ENCODE data around the gene ITPR3.

Gene ITPR3

DNA sequence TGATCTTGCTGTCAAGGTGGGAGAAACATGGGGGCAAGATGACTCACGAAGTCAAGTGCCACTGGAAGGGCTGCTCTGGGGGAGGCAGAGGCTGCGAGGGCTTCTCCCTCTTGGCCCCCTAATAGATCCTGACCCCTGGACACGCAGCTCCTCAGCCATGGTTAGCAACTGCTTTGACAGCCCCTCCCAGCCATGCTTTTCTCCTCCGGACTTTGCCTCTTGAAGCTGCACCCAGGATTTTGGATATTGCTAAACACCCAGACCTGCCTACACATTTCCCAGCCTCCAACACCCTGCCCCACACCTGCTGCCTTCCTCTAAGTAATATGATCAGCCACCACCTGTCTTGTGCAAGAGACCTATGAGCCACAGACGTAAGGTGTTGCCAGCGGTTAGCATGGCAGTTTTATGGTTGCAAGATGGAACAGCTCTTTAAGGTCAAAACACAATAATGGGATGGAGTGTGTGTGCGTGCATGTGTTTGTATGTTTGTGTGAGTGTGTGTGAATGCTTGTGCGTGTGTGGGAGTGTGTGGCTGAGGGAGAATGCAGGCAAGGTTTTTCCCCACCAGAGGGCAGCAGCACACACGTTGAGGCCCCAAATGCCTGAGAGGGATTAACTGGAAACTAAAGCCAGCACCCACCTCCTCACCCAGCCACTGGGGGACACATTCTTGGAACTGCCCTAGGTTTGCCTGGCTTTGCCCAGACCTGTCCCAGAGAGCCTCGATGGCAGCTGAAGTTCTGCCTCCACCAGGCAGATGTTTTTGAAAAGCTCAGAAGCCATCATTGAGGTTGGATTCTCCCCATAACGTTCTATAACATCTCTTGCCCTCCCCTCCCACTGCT is 123.1 kb downstream of the ITPR3 start:
- DNase-seq (ENCODE audit: low spot score), result no peak
- H3K4me3 ChIP-seq, result peak overlapping the region; percentile 45
- H3K27ac ChIP-seq, result peak overlapping the region in 1 of 2 donors; percentile 90
- TF ChIP-seq, protein P1, sequence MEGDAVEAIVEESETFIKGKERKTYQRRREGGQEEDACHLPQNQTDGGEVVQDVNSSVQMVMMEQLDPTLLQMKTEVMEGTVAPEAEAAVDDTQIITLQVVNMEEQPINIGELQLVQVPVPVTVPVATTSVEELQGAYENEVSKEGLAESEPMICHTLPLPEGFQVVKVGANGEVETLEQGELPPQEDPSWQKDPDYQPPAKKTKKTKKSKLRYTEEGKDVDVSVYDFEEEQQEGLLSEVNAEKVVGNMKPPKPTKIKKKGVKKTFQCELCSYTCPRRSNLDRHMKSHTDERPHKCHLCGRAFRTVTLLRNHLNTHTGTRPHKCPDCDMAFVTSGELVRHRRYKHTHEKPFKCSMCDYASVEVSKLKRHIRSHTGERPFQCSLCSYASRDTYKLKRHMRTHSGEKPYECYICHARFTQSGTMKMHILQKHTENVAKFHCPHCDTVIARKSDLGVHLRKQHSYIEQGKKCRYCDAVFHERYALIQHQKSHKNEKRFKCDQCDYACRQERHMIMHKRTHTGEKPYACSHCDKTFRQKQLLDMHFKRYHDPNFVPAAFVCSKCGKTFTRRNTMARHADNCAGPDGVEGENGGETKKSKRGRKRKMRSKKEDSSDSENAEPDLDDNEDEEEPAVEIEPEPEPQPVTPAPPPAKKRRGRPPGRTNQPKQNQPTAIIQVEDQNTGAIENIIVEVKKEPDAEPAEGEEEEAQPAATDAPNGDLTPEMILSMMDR (IDR thresholded peaks at IDR 0.05), result peak; percentile 73

DNA sequence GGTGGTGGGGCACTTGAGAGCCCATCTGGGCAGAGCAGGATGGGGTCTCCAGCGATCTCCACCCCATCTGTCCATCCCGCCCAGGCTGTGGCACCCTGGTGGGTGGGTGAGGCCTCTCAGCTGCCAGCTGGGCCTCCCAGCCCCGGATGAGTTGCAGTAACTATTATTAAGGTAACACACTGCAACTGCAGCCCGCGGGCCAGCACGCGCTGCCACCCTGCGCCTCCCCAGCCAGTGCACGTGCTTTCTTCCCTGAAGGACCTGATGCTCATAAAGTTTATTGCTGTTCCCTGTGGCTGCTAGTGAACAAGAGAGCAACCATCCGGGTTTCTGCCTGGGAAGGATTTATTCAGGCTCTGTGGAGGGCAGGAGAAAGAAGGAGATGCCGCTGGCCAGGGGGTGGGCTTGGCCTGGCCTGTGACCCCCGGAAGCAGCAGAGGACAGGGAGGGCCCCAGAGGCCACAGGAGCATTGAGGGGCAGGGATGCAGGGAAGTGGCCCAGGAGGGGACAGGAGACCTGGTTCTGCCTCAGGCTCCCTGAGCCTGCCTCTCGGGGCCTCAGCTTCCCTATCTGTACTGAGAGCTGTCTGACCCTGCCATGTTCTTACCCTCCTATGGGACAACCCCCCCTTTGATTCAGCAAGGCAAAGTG is 123.9 kb downstream of the ITPR3 start:
- no peak for DNase-seq (ENCODE audit: low spot score)

DNA sequence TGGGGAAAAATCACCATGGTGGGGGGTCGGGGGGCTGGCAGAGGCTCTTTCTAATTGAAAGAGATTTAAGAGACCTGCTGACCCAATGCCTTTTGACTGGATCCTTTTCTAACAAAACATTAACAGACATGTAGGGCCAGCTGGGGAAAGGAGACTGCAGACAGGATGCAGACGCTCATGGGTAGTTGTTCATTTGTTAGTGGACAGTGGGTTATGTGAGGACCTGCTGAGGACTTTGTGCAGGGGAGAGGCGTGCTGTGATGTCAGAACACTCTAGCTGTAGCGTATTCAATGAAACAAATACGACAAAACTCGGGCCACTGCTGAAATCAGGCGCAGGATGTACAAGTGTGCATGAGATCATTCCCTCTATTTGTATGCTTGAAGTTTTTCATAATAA is 124.4 kb downstream of the ITPR3 start:
- Histone ChIP-seq H3K27ac (peak overlapping the region in 1 of 2 donors; percentile 90), H3K4me3 (peak overlapping the region; percentile 68)
- DNase-seq (ENCODE audit: low spot score), result no peak
- TF ChIP-seq, protein P1 (IDR thresholded peaks at IDR 0.05), result no peak

More for the DNA sequence above, 123.9 kb downstream of the ITPR3 start:
- H3K27ac ChIP-seq, result peak overlapping the region in 1 of 2 donors; percentile 90
- TF ChIP-seq, protein P1 (IDR thresholded peaks at IDR 0.05), result no peak
- H3K4me3 ChIP-seq, result peak overlapping the region; percentile 68
